ENCODE measurements around the gene IFT88. TPM values are rescaled to one million over a fixed set of nuclear protein-coding genes. Genes with fewer than 3 reads are reported as not detected.

IFT88 gene
- total RNA-seq, 1 donor = 8.7 TPM

GRCh38 chr13:20547479-20547908, 19.5 kb upstream of the IFT88 start:
- Histone ChIP-seq H3K9me3 (ENCODE audit: low read depth, low read length) (no peaks in the 10 kb centered on the region), H3K27me3 (ENCODE audit: insufficient read depth, low read length) (no peaks in the 10 kb centered on the region), H3K4me1 (ENCODE audit: insufficient read depth, low read length) (peaks cover 38% of the 10 kb centered on the region), H3K4me3 (ENCODE audit: low read length) (no peak overlapping the region)

- no peaks in the 10 kb centered on the region for H3K9me3 ChIP-seq (ENCODE audit: low read depth, low read length)
- peaks cover 21% of the 10 kb centered on the region for H3K4me1 ChIP-seq (ENCODE audit: insufficient read depth, low read length)
- H3K27me3 ChIP-seq (ENCODE audit: insufficient read depth, low read length) = no peaks in the 10 kb centered on the region
- H3K4me3 ChIP-seq (ENCODE audit: low read length) = no peak overlapping the region
Observed at GRCh38 chr13:20550799-20551198, 16.2 kb upstream of the IFT88 start.

- Histone ChIP-seq H3K4me3 (ENCODE audit: low read length) (no peak overlapping the region), H3K4me1 (ENCODE audit: insufficient read depth, low read length) (no peaks in the 10 kb centered on the region), H3K27me3 (ENCODE audit: insufficient read depth, low read length) (no peaks in the 10 kb centered on the region), H3K9me3 (ENCODE audit: low read depth, low read length) (no peaks in the 10 kb centered on the region)
Observed at GRCh38 chr13:20553311-20553710, 13.6 kb upstream of the IFT88 start.

GRCh38 chr13:20558982-20559381, 8.0 kb upstream of the IFT88 start:
- Histone ChIP-seq H3K4me3 (ENCODE audit: low read length) (no peak overlapping the region), H3K9me3 (ENCODE audit: low read depth, low read length) (no peaks in the 10 kb centered on the region), H3K4me1 (ENCODE audit: insufficient read depth, low read length) (no peaks in the 10 kb centered on the region), H3K27me3 (ENCODE audit: insufficient read depth, low read length) (no peaks in the 10 kb centered on the region)

DNA sequence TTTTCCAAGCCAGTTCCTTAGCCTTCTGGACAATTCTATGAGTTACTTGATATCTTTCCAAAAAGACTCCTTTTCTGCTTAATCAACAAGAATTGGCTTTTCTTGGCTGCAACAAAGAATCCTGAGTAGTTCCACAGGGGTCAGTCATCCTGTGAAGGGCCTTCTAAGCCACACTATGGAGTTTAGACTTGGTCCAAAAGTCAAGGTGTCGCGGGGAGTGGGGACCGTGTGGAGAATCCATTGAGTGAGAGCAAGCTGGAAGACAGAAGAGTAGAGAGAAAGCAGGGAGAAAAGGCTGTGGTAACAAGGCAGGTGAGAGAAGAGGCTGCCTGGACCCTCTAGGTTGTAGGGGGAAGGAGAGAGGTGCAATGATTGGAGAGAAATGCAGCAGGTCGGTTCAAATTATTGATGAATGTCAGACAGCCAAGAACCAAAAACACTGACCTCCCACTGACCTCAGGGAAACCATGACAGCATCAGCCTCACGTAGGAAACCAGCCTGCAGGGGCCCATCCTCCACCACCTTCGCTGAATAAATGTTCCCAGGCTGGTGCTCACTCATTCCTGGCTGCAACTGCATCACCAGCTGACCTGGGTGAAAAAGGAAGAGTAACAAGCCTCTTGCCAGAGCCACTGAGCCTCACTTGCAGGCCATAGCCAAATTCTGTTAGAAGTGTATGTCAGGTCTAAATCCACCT, 7.1 kb upstream of the IFT88 start:
- H3K9me3 ChIP-seq (ENCODE audit: low read depth, low read length) = no peaks in the 10 kb centered on the region
- H3K4me1 ChIP-seq (ENCODE audit: insufficient read depth, low read length) = no peaks in the 10 kb centered on the region
- no peak overlapping the region for H3K4me3 ChIP-seq (ENCODE audit: low read length)
- H3K27me3 ChIP-seq (ENCODE audit: insufficient read depth, low read length) = no peaks in the 10 kb centered on the region

GRCh38 chr13:20561741-20562140, 5.2 kb upstream of the IFT88 start:
- Histone ChIP-seq H3K9me3 (ENCODE audit: low read depth, low read length) (no peaks in the 10 kb centered on the region), H3K4me3 (ENCODE audit: low read length) (no peak overlapping the region), H3K27me3 (ENCODE audit: insufficient read depth, low read length) (no peaks in the 10 kb centered on the region), H3K4me1 (ENCODE audit: insufficient read depth, low read length) (peaks cover 5% of the 10 kb centered on the region)

GRCh38 chr13:20565115-20565736, 1.7 kb upstream of the IFT88 start:
- Histone ChIP-seq H3K4me1 (ENCODE audit: insufficient read depth, low read length) (peaks cover 18% of the 10 kb centered on the region), H3K27me3 (ENCODE audit: insufficient read depth, low read length) (no peaks in the 10 kb centered on the region), H3K4me3 (ENCODE audit: low read length) (no peak overlapping the region), H3K9me3 (ENCODE audit: low read depth, low read length) (no peaks in the 10 kb centered on the region)

DNA sequence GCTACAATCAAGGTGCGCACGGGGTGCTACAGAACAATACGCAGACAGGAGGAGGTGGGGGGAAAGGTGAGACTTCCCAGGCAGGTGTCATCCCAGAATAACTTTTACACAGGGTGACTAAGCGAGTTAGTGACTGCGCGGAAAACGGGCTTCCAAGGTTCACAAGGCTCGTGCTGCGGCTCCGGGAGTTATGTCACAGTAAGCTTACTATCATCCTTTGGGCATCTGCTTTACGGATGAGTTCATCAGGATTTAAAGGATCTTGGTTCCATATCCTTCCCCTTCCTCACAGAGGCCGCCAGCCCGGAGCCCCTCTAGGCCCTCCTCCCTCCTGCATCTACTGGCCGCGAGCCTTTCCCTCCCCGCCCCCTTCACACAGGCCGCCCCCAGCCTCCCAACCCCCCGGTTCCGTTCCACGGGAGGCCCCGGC, 474 bp upstream of the IFT88 start:
- H3K4me1 ChIP-seq (ENCODE audit: insufficient read depth, low read length) = peaks cover 18% of the 10 kb centered on the region
- peak overlapping the region; percentile 72 for H3K4me3 ChIP-seq (ENCODE audit: low read length)
- H3K27me3 ChIP-seq (ENCODE audit: insufficient read depth, low read length) = no peaks in the 10 kb centered on the region
- no peaks in the 10 kb centered on the region for H3K9me3 ChIP-seq (ENCODE audit: low read depth, low read length)

DNA sequence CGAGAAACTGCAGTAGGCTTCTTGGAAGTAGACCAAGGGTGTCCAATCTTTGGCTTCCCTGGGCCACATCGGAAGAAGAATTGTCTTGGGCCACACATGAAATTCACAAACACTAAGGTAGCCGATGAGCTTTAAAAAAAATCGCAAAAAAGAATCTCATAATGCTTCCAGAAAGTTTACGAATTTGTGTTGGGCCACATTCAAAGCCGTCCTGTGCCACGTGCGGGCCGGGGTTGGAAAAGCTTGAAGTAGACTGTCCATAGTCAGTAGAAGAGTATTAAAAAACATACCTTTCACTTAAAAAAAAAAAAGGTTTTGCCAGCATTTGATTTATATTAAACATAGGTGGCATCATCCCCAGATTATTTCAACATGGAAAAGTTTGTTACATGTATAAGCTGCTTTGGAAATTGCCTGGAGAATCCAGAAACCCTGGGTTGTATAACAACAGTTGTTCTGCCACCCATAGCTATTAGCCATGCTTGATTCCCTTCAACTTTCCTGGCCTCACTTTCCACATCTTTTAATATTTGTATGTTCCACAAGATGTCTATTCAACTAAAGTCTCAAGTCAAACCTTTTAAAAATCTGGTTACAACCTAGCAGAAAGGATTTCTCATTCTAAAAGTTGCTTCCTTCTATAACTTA, 1.0 kb downstream of the IFT88 start:
- H3K4me3 ChIP-seq (ENCODE audit: low read length) = peak overlapping the region; percentile 72
- H3K4me1 ChIP-seq (ENCODE audit: insufficient read depth, low read length) = peaks cover 18% of the 10 kb centered on the region
- H3K9me3 ChIP-seq (ENCODE audit: low read depth, low read length) = no peaks in the 10 kb centered on the region
- H3K27me3 ChIP-seq (ENCODE audit: insufficient read depth, low read length) = no peaks in the 10 kb centered on the region

DNA sequence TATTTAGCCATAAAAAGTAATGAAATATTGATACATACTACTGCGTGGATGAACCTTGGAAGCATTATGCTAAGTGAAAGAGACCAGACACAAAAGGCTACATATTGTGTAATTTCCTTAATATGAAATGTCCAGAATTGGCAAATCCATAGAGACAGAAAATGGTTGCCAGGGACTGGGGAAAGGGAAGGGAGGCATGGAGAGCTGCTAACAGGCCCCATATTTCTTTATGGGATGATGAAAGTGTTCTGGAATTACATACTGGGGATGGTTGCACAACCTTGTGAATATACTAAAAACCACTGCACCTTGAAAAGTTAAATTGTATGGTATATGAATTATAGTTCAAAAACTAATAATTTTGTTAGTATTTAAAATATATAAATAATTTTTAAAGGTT, 3.6 kb downstream of the IFT88 start:
- Histone ChIP-seq H3K4me3 (ENCODE audit: low read length) (no peak overlapping the region), H3K4me1 (ENCODE audit: insufficient read depth, low read length) (peaks cover 18% of the 10 kb centered on the region), H3K9me3 (ENCODE audit: low read depth, low read length) (no peaks in the 10 kb centered on the region), H3K27me3 (ENCODE audit: insufficient read depth, low read length) (no peaks in the 10 kb centered on the region)

GRCh38 chr13:20571676-20572075, 4.7 kb downstream of the IFT88 start:
- Histone ChIP-seq H3K27me3 (ENCODE audit: insufficient read depth, low read length) (no peaks in the 10 kb centered on the region), H3K4me1 (ENCODE audit: insufficient read depth, low read length) (peaks cover 13% of the 10 kb centered on the region), H3K9me3 (ENCODE audit: low read depth, low read length) (no peaks in the 10 kb centered on the region), H3K4me3 (ENCODE audit: low read length) (no peak overlapping the region)

- no peaks in the 10 kb centered on the region for H3K27me3 ChIP-seq (ENCODE audit: insufficient read depth, low read length)
- H3K4me3 ChIP-seq (ENCODE audit: low read length) = no peak overlapping the region
- peaks cover 3% of the 10 kb centered on the region for H3K4me1 ChIP-seq (ENCODE audit: insufficient read depth, low read length)
- no peaks in the 10 kb centered on the region for H3K9me3 ChIP-seq (ENCODE audit: low read depth, low read length)
Observed at GRCh38 chr13:20573186-20573585, 6.2 kb downstream of the IFT88 start.

DNA sequence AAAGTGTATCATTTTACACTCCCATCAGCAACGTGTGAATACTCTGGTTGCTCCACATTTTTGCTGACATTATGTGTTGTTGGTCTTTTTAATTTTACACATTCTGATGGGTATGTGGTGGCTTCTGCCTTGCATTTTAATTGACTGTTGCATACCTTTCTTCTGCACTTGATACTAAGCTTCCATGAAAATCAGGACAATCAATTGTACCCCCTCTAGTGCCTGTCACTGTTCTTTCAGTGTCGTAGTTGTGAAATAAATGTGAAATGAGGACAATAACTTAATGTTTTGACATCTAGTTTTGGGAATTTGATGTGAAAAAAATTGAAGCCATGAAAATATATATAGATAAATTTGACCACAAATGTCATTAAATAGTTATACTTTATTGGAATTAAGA, 6.7 kb downstream of the IFT88 start:
- H3K9me3 ChIP-seq (ENCODE audit: low read depth, low read length) = no peaks in the 10 kb centered on the region
- H3K4me3 ChIP-seq (ENCODE audit: low read length) = no peak overlapping the region
- H3K27me3 ChIP-seq (ENCODE audit: insufficient read depth, low read length) = no peaks in the 10 kb centered on the region
- no peaks in the 10 kb centered on the region for H3K4me1 ChIP-seq (ENCODE audit: insufficient read depth, low read length)

- peaks cover 10% of the 10 kb centered on the region for H3K9me3 ChIP-seq (ENCODE audit: low read depth, low read length)
- H3K4me3 ChIP-seq (ENCODE audit: low read length) = no peak overlapping the region
- no peaks in the 10 kb centered on the region for H3K27me3 ChIP-seq (ENCODE audit: insufficient read depth, low read length)
- H3K4me1 ChIP-seq (ENCODE audit: insufficient read depth, low read length) = no peaks in the 10 kb centered on the region
Observed at GRCh38 chr13:20579191-20579590, 12.2 kb downstream of the IFT88 start.

- Histone ChIP-seq H3K9me3 (ENCODE audit: low read depth, low read length) (peaks cover 16% of the 10 kb centered on the region), H3K4me1 (ENCODE audit: insufficient read depth, low read length) (no peaks in the 10 kb centered on the region), H3K4me3 (ENCODE audit: low read length) (no peak overlapping the region), H3K27me3 (ENCODE audit: insufficient read depth, low read length) (no peaks in the 10 kb centered on the region)
Observed at GRCh38 chr13:20580257-20580656, 13.3 kb downstream of the IFT88 start.
